AG10803 (cell line): ENCODE results near the gene MYEF2.

Experiments used
- DNase-seq: peaks from one replicate; pipeline ENCODE4 v3.0.0; 2010; ENCODE audit warnings: low read depth
- H3K4me3 ChIP-seq: 2 replicates; pipeline ENCODE4 v1.5.1; 2011; ENCODE audit warnings: mild to moderate bottlenecking, low read length, control low read depth
- CTCF ChIP-seq: conservative IDR thresholded peaks from 2 replicates; pipeline ENCODE4 v1.5.1; 2011; ENCODE audit warnings: mild to moderate bottlenecking, low read length, control low read depth, inconsistent platforms

The MYEF2 gene

GRCh38 chr15:48176957-48177356, 1.1 kb downstream of the MYEF2 start:
- peak overlapping the region; percentile 63 for H3K4me3 ChIP-seq
- no peak for TF ChIP-seq CTCF
- DNase-seq, result no peak

GRCh38 chr15:48176112-48176511, 2.0 kb downstream of the MYEF2 start:
- DNase-seq, result no peak
- H3K4me3 ChIP-seq, result no peak overlapping the region
- TF ChIP-seq CTCF, result no peak

GRCh38 chr15:48175126-48175525, 3.0 kb downstream of the MYEF2 start:
- no peak overlapping the region for H3K4me3 ChIP-seq
- TF ChIP-seq CTCF, result no peak
- DNase-seq, result no peak

GRCh38 chr15:48170981-48171380, 7.1 kb downstream of the MYEF2 start:
- no peak overlapping the region for H3K4me3 ChIP-seq
- TF ChIP-seq CTCF, result no peak
- no peak for DNase-seq

- TF ChIP-seq CTCF, result no peak
- no peak overlapping the region for H3K4me3 ChIP-seq
- no peak for DNase-seq
These were observed 9.5 kb downstream of the MYEF2 start for GRCh38 chr15:48168616-48169015.

GRCh38 chr15:48153526-48153925, 24.6 kb downstream of the MYEF2 start:
- DNase-seq, result no peak
- TF ChIP-seq CTCF, result no peak
- no peak overlapping the region for H3K4me3 ChIP-seq

- peak; percentile 56 for DNase-seq
- no peak overlapping the region for H3K4me3 ChIP-seq
- TF ChIP-seq CTCF, result no peak
These were observed 28.2 kb downstream of the MYEF2 start for GRCh38 chr15:48149858-48150257.
